Fibroblast of lung (primary cell): ENCODE data around the gene SARM1. TPM values are rescaled to one million over a fixed set of nuclear protein-coding genes. Genes with fewer than 3 reads are reported as not detected.

Experiments used
- DNase-seq, 2 donors: peaks; one replicate each; pipeline versions ENCODE4 v3.0.0 to v3.0.0-alpha.2; 2010; ENCODE audit warnings: low read depth in 2 of 2
- H2AFZ ChIP-seq: 2 replicates; pipeline ENCODE4 v1.5.1; 2012; ENCODE audit warnings: low read length, control low read depth, inconsistent platforms
- H3K27ac ChIP-seq: 2 replicates; pipeline ENCODE4 v1.5.1; 2011; ENCODE audit warnings: low read length, control low read depth; ENCODE audit not compliant: insufficient read depth
- H3K27me3 ChIP-seq: 2 replicates; pipeline ENCODE4 v1.5.1; 2011; ENCODE audit warnings: mild to moderate bottlenecking, low read length; ENCODE audit not compliant: control insufficient read depth, insufficient read depth
- H3K36me3 ChIP-seq: 2 replicates; pipeline ENCODE4 v1.5.1; 2011; ENCODE audit warnings: low read length; ENCODE audit not compliant: control insufficient read depth, insufficient read depth
- H3K4me1 ChIP-seq: 2 replicates; pipeline ENCODE4 v1.5.1; 2011; ENCODE audit warnings: low read length; ENCODE audit not compliant: control insufficient read depth, insufficient read depth; ENCODE audit errors: extremely low read depth
- H3K4me2 ChIP-seq: 2 replicates; pipeline ENCODE4 v1.5.1; 2011; ENCODE audit warnings: low read length, control low read depth; ENCODE audit not compliant: insufficient read depth; ENCODE audit errors: extremely low read depth
- H3K4me3 ChIP-seq, 4 experiments: fragments of 200-600 bp in 1 of 4; sonication (generic) in 1 of 4; replicated peaks in 1 of 4; 2 replicates each; pipeline ENCODE4 v1.5.1; 2011 to 2016; ENCODE audit warnings: low read length in 4 of 4, low read depth in 3 of 4, mild to moderate bottlenecking in 3 of 4, control low read depth in 2 of 4, inconsistent platforms in 1 of 4, mixed read lengths in 1 of 4; ENCODE audit not compliant: insufficient read depth in 1 of 4; ENCODE audit errors: control extremely low read depth in 1 of 4
- H3K79me2 ChIP-seq: 2 replicates; pipeline ENCODE4 v1.5.1; 2012; ENCODE audit warnings: mild to moderate bottlenecking, low read length, inconsistent platforms; ENCODE audit not compliant: control insufficient read depth, insufficient read depth
- H3K9ac ChIP-seq: 2 replicates; pipeline ENCODE4 v1.5.1; 2011; ENCODE audit warnings: mild to moderate bottlenecking, low read length, control low read depth; ENCODE audit not compliant: insufficient read depth
- H3K9me3 ChIP-seq: 2 replicates; pipeline ENCODE4 v1.5.1; 2012; ENCODE audit warnings: low read depth, low read length; ENCODE audit not compliant: control insufficient read depth, insufficient read depth
- H4K20me1 ChIP-seq: 2 replicates; pipeline ENCODE4 v1.5.1; 2011; ENCODE audit warnings: low read length; ENCODE audit not compliant: control insufficient read depth, insufficient read depth; ENCODE audit errors: extremely low read depth
- CTCF ChIP-seq, 2 donors: IDR thresholded peaks in 1 of 2; conservative IDR thresholded peaks in 1 of 2; 1 replicate in 1 of 2; 2 replicates in 1 of 2; pipeline ENCODE4 v1.5.1; 2011 to 2012; ENCODE audit warnings: low read length in 2 of 2, control low read depth in 1 of 2, inconsistent platforms in 1 of 2, low read depth in 1 of 2, mild to moderate bottlenecking in 1 of 2
- EZH2 ChIP-seq: IDR thresholded peaks from 2 replicates; pipeline ENCODE4 v1.5.1; 2012; ENCODE audit warnings: low read length, control low read depth, mild to moderate bottlenecking; ENCODE audit errors: missing control alignments
- polyA plus RNA-seq, 2 donors: library from polyadenylated mRNA; depleted of rRNA in 1 of 2; stranded (reverse) in 1 of 2; unstranded in 1 of 2; fragments of >200 nt; gene quantifications; 2 replicates each; pipeline ENCODE4 v1.2.1, GENCODE V29; 2011 to 2012; ENCODE audit warnings: missing spikeins in 1 of 2
- total RNA-seq: library from RNA; depleted of rRNA; stranded (reverse); fragments of >200 nt; gene quantifications from 2 replicates; pipeline ENCODE4 v1.2.1, GENCODE V29; 2014

Gene SARM1
- total and polyA plus RNA-seq, 2 donors (not counting 1 experiment from before 2014, with no cell fraction given) = 3.1 to 10.8 TPM

- no peak for TF ChIP-seq CTCF (conservative IDR thresholded peaks at IDR 0.05 in 1 of 2, IDR thresholded peaks at IDR 0.05 in 1 of 2; ENCODE audit: low read depth in 1 of 2, low read length in 2 of 2)
- H3K9me3 ChIP-seq = no peaks in the 10 kb centered on the region
- H3K27me3 ChIP-seq = no peaks in the 10 kb centered on the region
- DNase-seq = no peak
- peaks cover 2% of the 10 kb centered on the region for H3K4me1 ChIP-seq
- H2AFZ ChIP-seq = peak overlapping the region; percentile 51
- peak overlapping the region; percentile 49 for H3K4me2 ChIP-seq
- no peak overlapping the region for H3K27ac ChIP-seq
- no peaks in the 10 kb centered on the region for H3K79me2 ChIP-seq
- no peaks in the 10 kb centered on the region for H4K20me1 ChIP-seq
- H3K9ac ChIP-seq = no peak overlapping the region
- no peaks in the 10 kb centered on the region for H3K36me3 ChIP-seq
- H3K4me3 ChIP-seq = peak overlapping the region in 2 of 4 experiments; percentile 59 to 70
These were observed 35.0 kb downstream of the SARM1 start for GRCh38 chr17:28406473-28406814.

GRCh38 chr17:28407130-28407973 is 35.9 kb downstream of the SARM1 start:
- Histone ChIP-seq H3K27ac (no peak overlapping the region), H3K4me1 (peaks cover 2% of the 10 kb centered on the region), H3K4me2 (no peak overlapping the region), H2AFZ (no peak overlapping the region), H3K36me3 (no peaks in the 10 kb centered on the region), H4K20me1 (no peaks in the 10 kb centered on the region), H3K27me3 (peaks cover 2% of the 10 kb centered on the region), H3K9ac (no peak overlapping the region), H3K4me3 (no peak overlapping the region), H3K79me2 (no peaks in the 10 kb centered on the region), H3K9me3 (no peaks in the 10 kb centered on the region)
- DNase-seq = no peak
- TF ChIP-seq CTCF (conservative IDR thresholded peaks at IDR 0.05 in 1 of 2, IDR thresholded peaks at IDR 0.05 in 1 of 2; ENCODE audit: low read depth in 1 of 2, low read length in 2 of 2) = no peak

- Histone ChIP-seq H3K4me2 (no peak overlapping the region), H3K9me3 (no peaks in the 10 kb centered on the region), H3K27ac (no peak overlapping the region), H3K27me3 (peaks cover 2% of the 10 kb centered on the region), H3K79me2 (no peaks in the 10 kb centered on the region), H3K4me1 (peaks cover 2% of the 10 kb centered on the region), H3K4me3 (no peak overlapping the region), H3K9ac (no peak overlapping the region), H4K20me1 (no peaks in the 10 kb centered on the region), H2AFZ (no peak overlapping the region), H3K36me3 (no peaks in the 10 kb centered on the region)
- TF ChIP-seq CTCF (conservative IDR thresholded peaks at IDR 0.05 in 1 of 2, IDR thresholded peaks at IDR 0.05 in 1 of 2; ENCODE audit: low read depth in 1 of 2, low read length in 2 of 2) (no peak), EZH2 (no peak)
- DNase-seq = no peak
These were observed 36.4 kb downstream of the SARM1 start for GRCh38 chr17:28407974-28408306.
